Stimulated activated CD4-positive, alpha-beta T cell treated with anti-CD3 and anti-CD28 coated beads, Interleukin-2, amount 100 ng/mL, for 24 hours (primary cell): ENCODE measurements around the gene STK36.
A peak's percentile ranks its signal among the peaks of the same experiment; 100 is the strongest.

Experiments
- DNase-seq, 2 donors: peaks; one replicate each; pipeline ENCODE4 v3.0.0-alpha.2; 2020

The STK36 gene

GRCh38 chr2:218671654-218672566 is at the start of gene STK36, which contains the start of gene RNF25:
TSS of gene STK36 (plus strand) at chr2:218672086. CDS start at chr2:218672830, 744 bp downstream.
TSS of gene RNF25 (minus strand) at chr2:218672002. CDS start at chr2:218671970, 32 bp downstream.
- peak; percentile 85 to 86 for DNase-seq

GRCh38 chr2:218622606-218623365 is 49.1 kb upstream of the STK36 start:
- no peak for DNase-seq

- no peak for DNase-seq
These were observed 48.5 kb upstream of the STK36 start for GRCh38 chr2:218623366-218623705.

GRCh38 chr2:218626369-218626768 is 45.5 kb upstream of the STK36 start:
- DNase-seq, result no peak

GRCh38 chr2:218627939-218628338 is 43.9 kb upstream of the STK36 start:
- DNase-seq, result no peak

GRCh38 chr2:218631837-218632236 is 40.0 kb upstream of the STK36 start:
- no peak for DNase-seq

- DNase-seq, result no peak
These were observed 36.2 kb upstream of the STK36 start for GRCh38 chr2:218635719-218636118.

GRCh38 chr2:218638372-218638771 is 33.5 kb upstream of the STK36 start:
- DNase-seq, result no peak

- no peak for DNase-seq
These were observed 29.7 kb upstream of the STK36 start for GRCh38 chr2:218642121-218642656.

GRCh38 chr2:218642786-218643185 is 29.1 kb upstream of the STK36 start:
- DNase-seq, result no peak

GRCh38 chr2:218643751-218644310 is 28.1 kb upstream of the STK36 start:
- DNase-seq, result no peak

- no peak for DNase-seq
These were observed 27.2 kb upstream of the STK36 start for GRCh38 chr2:218644721-218645120.

- no peak for DNase-seq
These were observed 26.8 kb upstream of the STK36 start for GRCh38 chr2:218645126-218645525.

- peak; percentile 51 to 57 for DNase-seq
These were observed 23.6 kb upstream of the STK36 start for GRCh38 chr2:218648088-218648786.

GRCh38 chr2:218648787-218649100 is 23.1 kb upstream of the STK36 start:
- no peak for DNase-seq

GRCh38 chr2:218655751-218656150 is 16.1 kb upstream of the STK36 start:
- no peak for DNase-seq

GRCh38 chr2:218658671-218659257 is 13.1 kb upstream of the STK36 start:
- DNase-seq, result peak; percentile 41 to 61

- peak; percentile 97 for DNase-seq
These were observed 12.5 kb upstream of the STK36 start, which contains the start of the genes BCS1L and ZNF142 for GRCh38 chr2:218659258-218659987. TSS of gene BCS1L (plus strand) at chr2:218659683. CDS start at chr2:218660988, 1,305 bp downstream. TSS of gene ZNF142 (minus strand) at chr2:218659623. CDS start at chr2:218656429, 3,194 bp downstream.

- DNase-seq, result no peak
These were observed 11.9 kb upstream of the STK36 start for GRCh38 chr2:218659988-218660358.

GRCh38 chr2:218662377-218662776 is 9.5 kb upstream of the STK36 start:
- DNase-seq, result no peak

- DNase-seq, result no peak
These were observed 9.1 kb upstream of the STK36 start for GRCh38 chr2:218662827-218663226.
